Psoas muscle (tissue), 8 donors: Measurements from ENCODE around the gene MID1. TPM values are rescaled to one million over a fixed set of nuclear protein-coding genes. Genes with fewer than 3 reads are reported as not detected.
A peak's percentile ranks its signal among the peaks of the same experiment; 100 is the strongest.

Experiments
- ATAC-seq, 4 donors: fragments of 200-7000 bp; cut with Tn5 transposase; one replicate each; pipeline ENCODE4 v1.9.1; 2020; ENCODE audit warnings: moderate library complexity in 3 of 4, mild to moderate bottlenecking in 2 of 4
- DNase-seq, 2 donors: peaks; one replicate each; pipeline ENCODE4 v3.0.0-alpha.2; 2020
- H3K27ac ChIP-seq: fragments of 200-600 bp; one replicate; pipeline ENCODE4 v1.8.0; 2022
- H3K27me3 ChIP-seq, 3 donors: fragments of 200-600 bp in 1 of 3; one replicate each; pipeline versions ENCODE4 v1.6.1 to v1.8.0; 2013 to 2022; ENCODE audit warnings: low read length in 2 of 3, mild to moderate bottlenecking in 2 of 3, moderate library complexity in 1 of 3; ENCODE audit not compliant: insufficient read depth in 3 of 3
- H3K36me3 ChIP-seq, 2 donors: fragments of 200-600 bp in 1 of 2; one replicate each; pipeline versions ENCODE4 v1.6.1 to v1.8.0; 2013 to 2022; ENCODE audit warnings: low read depth in 1 of 2, mild to moderate bottlenecking in 1 of 2, moderate library complexity in 1 of 2; ENCODE audit not compliant: insufficient read depth in 1 of 2
- H3K4me1 ChIP-seq: fragments of 200-600 bp; one replicate; pipeline ENCODE4 v1.8.0; 2022
- H3K4me3 ChIP-seq: fragments of 200-600 bp; one replicate; pipeline ENCODE4 v1.8.0; 2022; ENCODE audit warnings: mild to moderate bottlenecking
- H3K9me3 ChIP-seq: fragments of 200-600 bp; one replicate; pipeline ENCODE4 v1.8.0; 2022
- WGBS, 3 donors: extraction: QIAGEN DNeasy Blood & Tissue Kit; methylation state at CpG; one replicate each; pipeline versions ENCODE4 v1.1.6 to v1.1.7; 2013; 5-methylcytosine and 5-hydroxymethylcytosine counted together
- intact Hi-C, 2 donors: fragments of 100-400 bp; cut with DNase I; formaldehyde crosslinking; loops; one replicate each; pipeline versions ENCODE4 v1.11.0 to v1.14.2; 2022
- polyA plus RNA-seq, 3 donors: library from polyadenylated mRNA; stranded (reverse); fragments of 200-250 nt; gene quantifications; one replicate each; pipeline ENCODE4 v1.2.3, GENCODE V29; 2013
- total RNA-seq, 4 donors: library from RNA; stranded (reverse); fragmentation: NEBNext Ultra II Directional in 2 of 4; extraction: Animal tissue kit (Norgen Biotek cat#: 25700) in 2 of 4; gene quantifications; one replicate each; pipeline versions ENCODE4 v1.2.1 to v1.2.4, GENCODE V29; 2021 to 2023
- TF ChIP-seq, protein P1 (sequence below): fragments of 200-600 bp; IDR thresholded peaks from one replicate; pipeline ENCODE4 v1.8.0; 2022; ENCODE audit warnings: antibody characterized with exemption
- donor health status: healthy with polysubstance abuse.
- donor health status: DM: no; HTN: no; CAD: no; lungs with moderate emphysema.
- donor health status: Bipolar disorder and iron deficiency.
- donor health status: healthy.
- donor health status: DM: yes; HTN: yes; CAD: no.
- donor health status: DM: no; HTN: no; CAD: no.
- donor health status: DM: no; HTN: no; CAD: no.
- donor health status: DM: yes; HTN: yes; CAD: no.

Gene MID1
- total and polyA plus RNA-seq, 7 donors: 0.28 to 1.6 (median 0.90) TPM

DNA sequence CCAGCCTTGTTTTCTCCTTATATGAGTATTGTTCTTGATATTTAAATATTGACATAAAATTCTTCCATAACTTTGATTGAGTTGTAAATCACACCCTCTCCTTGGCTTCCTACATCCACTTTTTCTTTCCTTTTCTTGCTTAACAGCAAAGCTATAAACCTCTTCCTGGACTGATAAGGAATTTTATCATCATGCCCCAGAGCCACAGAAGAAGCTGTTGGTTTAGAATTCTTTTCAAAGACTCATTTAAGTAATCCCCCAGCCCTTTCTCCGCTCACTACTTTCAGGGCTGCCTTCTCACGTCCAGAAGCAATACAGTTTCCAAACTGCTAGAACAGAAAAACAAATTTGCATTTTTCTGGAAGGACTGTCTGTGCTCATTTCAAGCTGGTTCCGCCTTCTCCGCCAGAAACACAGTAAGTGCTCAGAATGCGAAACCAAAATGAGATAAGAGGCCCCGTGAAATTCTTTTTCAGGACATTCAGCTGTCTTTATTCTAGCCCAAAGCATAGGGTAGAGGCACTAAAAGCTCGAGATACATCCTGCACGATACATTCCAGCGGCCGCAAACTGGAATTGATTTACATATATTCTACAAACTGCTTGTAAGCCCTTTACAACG, 849 bp downstream of the MID1 start:
- H3K4me3 ChIP-seq: peak overlapping the region; percentile 65
- ATAC-seq (peak in 1 of 4 donors; percentile 38), DNase-seq (no peak)
- no peaks in the 10 kb centered on the region for H3K4me1 ChIP-seq
- H3K27ac ChIP-seq: no peak overlapping the region
- TF ChIP-seq, protein P1, sequence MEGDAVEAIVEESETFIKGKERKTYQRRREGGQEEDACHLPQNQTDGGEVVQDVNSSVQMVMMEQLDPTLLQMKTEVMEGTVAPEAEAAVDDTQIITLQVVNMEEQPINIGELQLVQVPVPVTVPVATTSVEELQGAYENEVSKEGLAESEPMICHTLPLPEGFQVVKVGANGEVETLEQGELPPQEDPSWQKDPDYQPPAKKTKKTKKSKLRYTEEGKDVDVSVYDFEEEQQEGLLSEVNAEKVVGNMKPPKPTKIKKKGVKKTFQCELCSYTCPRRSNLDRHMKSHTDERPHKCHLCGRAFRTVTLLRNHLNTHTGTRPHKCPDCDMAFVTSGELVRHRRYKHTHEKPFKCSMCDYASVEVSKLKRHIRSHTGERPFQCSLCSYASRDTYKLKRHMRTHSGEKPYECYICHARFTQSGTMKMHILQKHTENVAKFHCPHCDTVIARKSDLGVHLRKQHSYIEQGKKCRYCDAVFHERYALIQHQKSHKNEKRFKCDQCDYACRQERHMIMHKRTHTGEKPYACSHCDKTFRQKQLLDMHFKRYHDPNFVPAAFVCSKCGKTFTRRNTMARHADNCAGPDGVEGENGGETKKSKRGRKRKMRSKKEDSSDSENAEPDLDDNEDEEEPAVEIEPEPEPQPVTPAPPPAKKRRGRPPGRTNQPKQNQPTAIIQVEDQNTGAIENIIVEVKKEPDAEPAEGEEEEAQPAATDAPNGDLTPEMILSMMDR: no peak
- 1 to 21% (median 1%) methylated on average over 11 of the region's 11 CpGs for WGBS, 3 donors
- peaks cover 0 to 58% (median 0%) of the 10 kb centered on the region in 3 donors for H3K27me3 ChIP-seq
- no peaks in the 10 kb centered on the region for H3K9me3 ChIP-seq
- intact Hi-C loops: loop anchor here in 1 of 2 donors (5.0 kb wide), 1 partner anchor 427 kb away; no protein-coding TSS in a partner anchor
- no peaks in the 10 kb centered on the region for H3K36me3 ChIP-seq

DNA sequence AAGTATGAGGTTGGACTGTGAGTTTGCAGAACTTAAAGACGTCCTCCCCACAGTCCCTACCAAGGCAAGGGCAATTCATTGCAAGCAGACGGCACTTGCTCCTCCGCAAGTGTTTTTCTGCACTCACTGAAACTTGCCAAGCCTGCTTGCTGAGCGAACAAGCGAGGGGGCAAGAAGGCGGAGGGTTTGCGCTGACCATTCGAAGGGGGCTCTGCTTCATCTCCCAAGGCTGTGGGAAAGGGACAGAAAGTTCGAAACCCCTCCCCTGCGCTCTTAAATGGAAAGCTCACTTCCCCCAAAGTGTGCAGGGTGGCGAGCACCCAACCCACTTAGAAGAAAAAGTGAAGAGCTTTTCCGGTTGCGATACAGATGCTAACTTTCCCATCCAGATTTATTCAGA, 1.4 kb downstream of the MID1 start:
- intact Hi-C loops: loop anchor here in 1 of 2 donors (5.0 kb wide), 1 partner anchor 427 kb away; no protein-coding TSS in a partner anchor
- WGBS, 3 donors: 4 to 16% (median 6%) methylated on average over 13 of the region's 13 CpGs

DNA sequence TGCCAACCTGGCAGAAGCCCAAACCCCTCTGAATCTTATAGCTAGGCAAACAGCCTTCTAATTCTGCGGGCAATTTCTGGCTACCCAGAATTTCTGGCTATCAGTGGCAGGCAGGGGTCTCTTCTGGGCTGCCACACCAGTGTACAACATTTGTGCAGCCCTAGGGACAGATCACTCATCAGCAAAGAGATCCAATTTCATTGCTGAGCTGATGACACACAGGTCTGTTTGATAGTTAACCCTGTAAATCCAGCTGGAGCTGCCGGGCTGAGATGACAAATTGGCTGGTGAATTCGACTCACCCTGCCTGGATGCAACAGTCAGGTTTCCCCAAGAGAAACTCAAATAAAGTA, 2.4 kb downstream of the MID1 start:
- H3K27me3 ChIP-seq: peaks cover 0 to 61% (median 0%) of the 10 kb centered on the region in 3 donors
- intact Hi-C loops: loop anchor here (2.0 to 5.0 kb wide), 2 partner anchors 426 to 429 kb away; no protein-coding TSS in a partner anchor
- H3K36me3 ChIP-seq: no peaks in the 10 kb centered on the region
- H3K9me3 ChIP-seq: no peaks in the 10 kb centered on the region
- TF ChIP-seq, protein P1: no peak
- ATAC-seq (no peak), DNase-seq (no peak)
- no peak overlapping the region for H3K27ac ChIP-seq
- H3K4me3 ChIP-seq: no peak overlapping the region
- 48 to 54% (median 50%) methylated on average over 3 of the region's 3 CpGs for WGBS, 3 donors
- no peaks in the 10 kb centered on the region for H3K4me1 ChIP-seq

More for the DNA sequence above, 1.4 kb downstream of the MID1 start:
- Histone ChIP-seq H3K9me3 (no peaks in the 10 kb centered on the region), H3K27me3 (peaks cover 0 to 58% (median 0%) of the 10 kb centered on the region in 3 donors), H3K4me1 (no peaks in the 10 kb centered on the region), H3K36me3 (no peaks in the 10 kb centered on the region), H3K27ac (no peak overlapping the region), H3K4me3 (peak overlapping the region; percentile 65)
- DNase-seq (no peak), ATAC-seq (no peak)
- TF ChIP-seq, protein P1: no peak

DNA sequence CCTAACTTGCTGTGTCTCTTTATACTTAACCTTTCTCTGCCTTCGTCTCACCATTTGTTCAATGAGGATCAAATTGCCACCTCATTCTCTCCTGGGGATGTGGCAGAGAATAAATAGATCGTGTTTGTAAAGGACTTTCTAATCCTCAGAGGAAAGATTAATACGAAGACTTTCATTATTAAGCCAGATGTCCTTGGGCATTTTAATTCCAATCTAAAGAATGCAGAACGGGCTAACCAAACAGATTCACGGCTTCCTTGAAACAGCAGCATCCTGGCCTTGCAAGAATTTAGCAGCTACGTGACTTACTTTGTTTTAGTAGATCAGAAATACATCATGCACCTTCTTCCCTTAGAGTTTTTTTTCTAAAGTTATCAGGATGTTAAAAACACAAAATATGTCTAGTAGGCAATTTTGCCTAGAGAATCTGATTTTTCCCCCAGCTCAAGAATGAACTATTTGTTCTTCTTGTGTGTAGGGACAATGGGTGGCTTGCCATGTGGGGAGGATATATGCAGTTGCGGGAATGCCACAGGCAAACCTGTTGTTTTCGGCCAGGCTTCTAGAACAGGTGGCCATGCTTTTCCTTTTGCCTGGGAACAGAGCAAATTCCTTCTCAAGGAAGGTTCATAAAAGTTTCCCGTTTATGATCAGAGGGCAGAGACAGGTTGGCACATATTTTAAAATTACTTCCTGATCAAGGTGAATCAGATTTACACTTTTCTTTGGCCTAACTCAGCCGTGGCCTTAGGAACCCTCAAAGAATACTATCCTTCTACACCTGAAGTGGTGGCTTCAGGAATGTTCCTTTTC, 3.0 kb downstream of the MID1 start:
- H3K27ac ChIP-seq: no peak overlapping the region
- ATAC-seq (no peak), DNase-seq (no peak)
- intact Hi-C loops: loop anchor here (2.0 to 5.0 kb wide), 2 partner anchors 425 to 429 kb away; no protein-coding TSS in a partner anchor
- no peaks in the 10 kb centered on the region for H3K4me1 ChIP-seq
- WGBS, 3 donors: 47 to 69% (median 58%) methylated on average over 10 of the region's 10 CpGs
- TF ChIP-seq, protein P1: no peak
- H3K36me3 ChIP-seq: no peaks in the 10 kb centered on the region
- H3K27me3 ChIP-seq: peaks cover 0 to 60% (median 0%) of the 10 kb centered on the region in 3 donors
- no peaks in the 10 kb centered on the region for H3K9me3 ChIP-seq
- H3K4me3 ChIP-seq: no peak overlapping the region
